GM18502 (cell line): ENCODE results near the gene PUM1.
"Not testable (repeated sequence)": the region's sequence is repeated elsewhere in the genome, so short reads cannot be mapped to it uniquely, and the experiment has no call there.

Source experiments
- ATAC-seq: cut with Tn5 transposase; IDR thresholded peaks from one replicate; pipeline ENCODE4 v1.9.1; 2021; ENCODE audit warnings: mild to moderate bottlenecking; ENCODE audit not compliant: unreplicated experiment, poor library complexity

PUM1 gene

DNA sequence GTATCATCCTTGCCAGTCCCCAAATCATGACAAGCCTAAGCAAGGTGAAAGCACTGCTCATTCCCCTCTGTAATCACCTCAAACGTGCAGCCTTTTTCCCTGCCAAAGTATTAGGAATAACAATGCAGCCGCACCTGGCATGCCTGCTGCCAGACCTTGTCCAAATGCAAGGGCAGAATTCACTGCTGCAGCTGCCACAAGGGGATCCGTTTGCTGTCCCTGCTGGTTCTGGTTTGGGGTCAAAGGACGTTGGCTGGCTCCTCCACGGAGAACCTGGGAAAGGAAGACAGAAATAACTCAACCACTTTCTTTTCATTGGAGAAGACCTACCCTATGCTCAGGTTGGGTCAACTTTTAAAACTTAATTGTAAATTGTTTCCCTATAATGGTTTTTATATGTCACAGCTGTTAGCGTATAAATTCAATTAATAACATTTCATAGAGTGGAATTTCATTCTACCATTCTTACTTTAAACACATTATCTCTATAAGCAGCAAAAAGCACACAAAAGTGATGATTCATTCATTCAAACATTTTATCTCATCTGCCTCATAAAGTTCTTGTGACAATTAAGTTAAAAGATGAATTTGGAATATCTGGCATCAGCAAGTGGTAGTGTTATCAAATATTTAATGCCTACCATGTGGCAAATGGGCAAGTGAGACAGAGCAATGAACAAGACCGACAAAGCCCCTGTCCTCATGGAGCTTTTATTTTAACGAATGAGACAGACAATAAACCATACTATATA, 97.1 kb downstream of the PUM1 start:
- ATAC-seq = no peak

DNA sequence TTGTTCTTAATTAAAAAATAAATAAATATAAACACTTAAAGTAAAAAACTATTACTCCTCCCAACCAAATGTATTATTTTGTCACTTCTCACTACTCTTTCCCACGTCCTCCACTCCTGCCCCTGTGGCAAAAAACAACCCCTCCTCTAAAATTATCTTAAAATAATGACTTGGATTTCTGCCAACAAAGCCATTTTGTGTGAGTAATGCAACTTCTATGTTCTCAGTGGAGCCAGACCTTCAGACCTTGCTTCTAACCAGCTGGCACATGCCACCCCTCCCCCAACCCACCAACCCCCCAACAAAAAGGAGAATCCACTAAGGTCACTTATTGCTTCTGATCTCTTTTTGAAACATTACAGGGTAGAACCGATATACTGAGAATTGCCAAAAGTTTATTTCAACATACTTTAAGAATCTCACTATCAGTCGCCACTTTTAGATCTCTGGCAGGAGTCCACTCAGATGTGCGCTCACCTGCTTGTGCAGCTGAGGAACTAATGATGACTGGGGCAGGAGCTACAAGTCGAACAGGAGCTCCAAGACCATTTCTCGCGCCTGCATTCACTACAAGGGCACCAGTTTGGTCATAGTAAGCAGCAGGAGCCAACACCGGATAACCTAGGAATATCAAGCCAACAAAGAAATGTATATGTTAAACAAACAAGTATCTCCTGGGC, 98.7 kb downstream of the PUM1 start:
- no peak for ATAC-seq

DNA sequence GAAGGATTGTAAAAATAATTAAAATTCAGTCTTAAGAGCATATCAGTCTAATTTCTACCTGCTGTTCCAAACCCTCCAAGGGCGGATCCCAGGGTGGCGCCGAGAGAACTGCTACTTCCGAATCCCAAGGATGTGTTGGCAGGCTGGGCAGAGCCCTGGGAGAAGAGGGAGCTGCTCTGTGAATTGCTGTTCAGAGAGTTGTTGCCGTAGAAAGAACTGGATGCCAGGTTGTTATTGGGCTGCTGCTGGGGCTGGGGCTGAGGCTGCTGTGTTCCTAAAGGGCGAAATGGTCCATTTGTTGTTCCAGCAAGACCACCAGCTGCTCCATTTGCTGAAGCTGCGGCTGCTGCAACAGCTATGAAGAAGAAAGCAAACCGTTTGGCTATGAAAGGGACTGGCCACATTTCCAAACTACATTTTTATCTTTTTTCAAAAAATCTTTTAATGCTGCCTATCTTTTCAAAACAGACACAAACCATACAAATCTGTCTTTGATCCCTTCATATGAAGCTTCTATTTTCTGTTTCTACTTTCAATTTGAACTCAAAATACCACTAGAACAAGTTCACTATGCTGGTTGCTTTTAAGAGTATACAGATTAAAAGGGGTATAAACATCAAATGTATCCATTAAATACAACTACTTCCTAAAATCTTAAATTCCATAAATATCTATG, 99.5 kb downstream of the PUM1 start:
- no peak for ATAC-seq

DNA sequence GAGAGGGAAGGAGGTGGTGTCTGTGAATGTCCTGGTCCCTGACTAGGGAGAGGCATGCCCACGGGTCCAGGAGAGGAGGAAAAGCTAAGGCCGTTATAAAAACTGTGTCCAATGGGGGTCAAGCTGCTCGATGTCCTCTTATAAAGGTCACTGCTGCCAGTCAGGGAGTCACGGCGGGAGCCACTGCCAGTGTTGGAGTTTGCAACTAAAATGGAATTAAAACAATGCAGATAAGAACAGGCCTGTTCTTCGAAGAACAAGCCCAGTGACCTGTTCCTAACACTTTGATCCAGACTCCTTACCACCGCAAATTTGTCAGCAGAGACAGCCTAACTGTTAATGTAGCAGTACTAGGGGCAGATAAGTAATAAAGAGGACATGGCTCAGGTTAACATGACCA, 100.8 kb downstream of the PUM1 start:
- no peak for ATAC-seq

DNA sequence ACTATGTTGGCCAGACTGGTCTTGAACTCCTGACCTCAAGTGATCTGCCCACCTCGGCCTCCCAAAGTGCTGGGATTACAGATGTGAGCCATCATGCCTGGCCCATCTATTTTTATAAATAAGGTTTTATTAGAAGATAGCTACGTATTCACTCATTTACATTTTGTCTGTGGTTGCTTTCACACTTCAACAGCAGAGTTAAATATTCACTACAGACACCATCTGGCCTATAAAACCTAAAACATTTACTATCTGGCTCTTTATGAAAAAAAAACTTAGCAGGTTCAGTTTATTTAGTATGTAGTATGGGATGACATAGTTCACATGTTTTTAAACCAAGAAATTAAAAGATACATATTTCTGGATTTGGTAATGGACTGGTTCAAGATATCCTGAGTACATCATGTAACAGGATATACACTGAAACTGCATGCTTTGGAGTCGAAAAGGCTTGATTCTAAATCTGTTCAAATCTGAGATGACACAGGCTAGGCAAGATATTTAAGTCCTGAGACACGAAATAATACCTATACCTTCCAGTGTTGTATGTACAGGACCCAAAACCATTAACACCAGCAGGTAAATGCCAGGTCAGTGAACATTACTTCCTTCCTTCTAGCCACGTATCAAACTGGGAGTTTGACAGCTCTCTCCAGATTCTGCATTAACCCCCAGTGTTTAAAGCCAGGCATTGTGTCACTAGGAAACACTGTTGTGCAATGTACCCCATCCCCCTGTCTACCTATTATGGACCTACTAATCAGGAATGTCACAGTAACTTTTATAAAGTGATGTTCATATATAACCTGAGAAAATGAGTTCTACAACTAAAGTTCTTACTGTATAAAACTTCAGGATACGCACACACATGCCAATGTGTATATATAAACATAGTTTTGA, 102.7 kb downstream of the PUM1 start:
- no peak for ATAC-seq

DNA sequence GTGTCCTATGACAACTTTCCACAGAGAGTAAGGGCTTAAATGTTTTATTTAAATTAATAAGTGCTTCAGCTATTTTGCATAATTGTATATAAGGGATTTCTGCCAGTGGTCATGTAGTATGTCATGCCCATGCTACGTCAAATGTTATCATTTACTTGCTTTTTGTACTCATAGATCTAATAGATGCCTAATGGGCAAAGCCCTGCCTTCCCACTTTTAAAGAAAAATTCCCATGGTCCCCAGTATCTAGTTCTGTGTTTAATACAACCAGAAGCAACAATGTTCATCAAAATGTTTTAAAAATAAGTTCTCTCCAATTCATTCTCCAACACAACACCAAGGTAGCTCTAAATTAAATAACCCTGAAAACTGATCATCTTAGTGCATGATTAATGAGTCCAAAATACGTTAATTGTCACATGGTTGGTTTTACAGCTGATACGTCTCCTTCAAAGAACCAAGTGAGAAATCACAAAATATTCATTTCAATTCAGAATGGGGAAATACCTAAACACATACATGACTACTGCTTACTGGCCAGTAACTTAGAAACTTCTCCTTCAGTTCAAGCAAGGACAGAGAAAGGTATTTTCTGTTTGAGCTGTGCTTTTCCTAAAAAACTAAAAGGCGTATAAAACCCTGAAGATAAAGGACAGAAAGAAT, 107.8 kb downstream of the PUM1 start:
- ATAC-seq = no peak

DNA sequence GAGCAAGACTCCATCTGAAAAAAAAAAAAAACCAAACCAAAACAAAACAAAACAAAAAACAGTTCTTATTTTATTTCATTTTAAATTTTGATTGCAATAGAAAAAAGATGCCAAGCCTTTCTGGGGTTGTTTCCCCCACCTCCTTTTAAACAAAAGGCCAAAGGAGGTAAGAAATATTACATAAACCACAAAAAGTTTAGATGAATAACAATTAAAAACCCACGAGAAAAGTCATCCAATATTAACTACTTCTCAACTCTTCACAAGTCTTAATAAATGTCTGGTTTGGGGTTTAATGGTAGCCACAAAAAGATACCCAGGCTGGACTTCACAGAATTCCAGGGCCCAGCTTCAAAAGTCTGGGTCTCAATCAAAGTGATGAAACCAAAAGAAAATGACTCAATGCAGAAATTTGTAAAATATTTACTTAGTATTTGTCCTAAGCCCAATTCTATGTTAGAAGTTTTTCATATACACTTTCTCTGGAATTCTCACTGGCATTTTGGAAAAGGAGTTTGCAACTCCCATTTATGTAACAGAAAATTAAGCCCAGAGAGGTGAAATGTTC, 110.0 kb downstream of the PUM1 start:
- no peak for ATAC-seq

DNA sequence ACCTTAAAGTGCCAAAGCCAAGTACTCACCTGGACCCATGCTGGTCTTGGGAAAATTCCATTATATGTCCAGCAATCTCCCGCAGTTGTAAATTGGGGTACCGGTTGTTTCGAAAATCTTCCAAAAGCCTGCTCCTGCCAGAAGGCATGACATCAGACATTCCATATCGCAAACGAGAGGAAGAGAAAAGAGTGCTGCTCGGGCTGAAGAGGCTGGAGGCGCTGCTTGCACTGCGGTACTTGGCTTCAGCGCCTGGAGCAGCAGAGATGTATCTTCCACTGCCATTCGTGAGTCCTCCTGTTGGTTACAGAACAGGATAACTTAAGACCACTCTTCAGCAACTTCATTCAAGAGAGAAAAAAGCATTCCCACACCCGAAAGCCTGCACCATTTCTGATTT, 111.8 kb downstream of the PUM1 start:
- ATAC-seq = no peak

DNA sequence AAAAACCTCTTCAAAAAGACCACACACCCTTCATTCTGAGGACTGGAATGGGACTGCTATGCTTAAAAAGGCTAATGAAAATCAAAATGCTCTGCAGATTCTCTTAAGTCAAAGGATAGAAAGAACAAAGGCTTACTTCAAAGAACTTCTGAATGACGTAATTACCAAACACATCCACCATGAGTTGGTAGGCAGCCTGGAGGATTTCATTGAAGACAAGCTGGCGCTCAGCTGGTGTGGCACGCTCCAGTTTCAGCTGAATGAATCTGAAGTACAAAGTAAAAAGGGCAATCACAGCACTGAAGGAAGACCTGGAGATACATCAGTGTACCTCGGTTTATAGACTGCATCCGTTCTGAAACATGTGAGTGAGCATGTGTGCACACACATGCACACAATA, 113.4 kb downstream of the PUM1 start:
- ATAC-seq = no peak

DNA sequence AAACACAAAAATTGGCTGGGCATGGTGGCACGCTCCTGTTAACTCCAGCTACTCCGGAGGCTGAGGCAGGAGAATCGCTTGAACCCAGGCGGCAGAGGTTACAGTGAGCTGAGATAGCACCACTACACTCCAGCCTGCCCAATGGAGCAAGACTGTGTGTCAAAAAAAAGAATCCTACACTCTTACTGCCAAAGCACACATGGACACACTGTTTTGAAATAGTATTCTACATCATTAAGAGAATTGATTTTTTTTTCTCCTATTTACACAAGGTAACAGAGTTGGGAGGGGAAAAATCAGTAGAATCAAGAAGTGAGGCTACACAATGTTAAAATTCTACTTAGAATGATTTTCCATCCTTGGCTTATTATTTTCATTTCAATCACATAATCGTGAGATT, 114.8 kb downstream of the PUM1 start:
- no peak for ATAC-seq

DNA sequence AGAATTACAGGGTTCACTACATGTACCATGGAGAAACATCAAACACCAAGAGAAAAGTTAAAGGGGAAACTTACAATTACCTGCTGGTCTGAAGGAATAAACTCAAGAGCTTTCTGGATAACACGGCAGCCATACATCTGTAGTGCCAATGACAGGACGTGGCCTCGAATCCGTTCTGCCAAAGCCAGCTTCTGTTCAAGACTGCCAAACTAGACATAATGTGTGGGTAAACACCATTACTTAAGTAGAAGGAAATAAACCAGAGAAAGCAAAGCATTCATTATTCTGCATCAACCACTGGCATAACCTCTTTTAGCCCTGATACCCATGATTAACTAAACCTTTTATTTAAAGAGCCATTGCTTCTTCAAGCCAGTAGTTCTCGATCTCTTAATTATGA, 115.5 kb downstream of the PUM1 start:
- ATAC-seq = no peak

DNA sequence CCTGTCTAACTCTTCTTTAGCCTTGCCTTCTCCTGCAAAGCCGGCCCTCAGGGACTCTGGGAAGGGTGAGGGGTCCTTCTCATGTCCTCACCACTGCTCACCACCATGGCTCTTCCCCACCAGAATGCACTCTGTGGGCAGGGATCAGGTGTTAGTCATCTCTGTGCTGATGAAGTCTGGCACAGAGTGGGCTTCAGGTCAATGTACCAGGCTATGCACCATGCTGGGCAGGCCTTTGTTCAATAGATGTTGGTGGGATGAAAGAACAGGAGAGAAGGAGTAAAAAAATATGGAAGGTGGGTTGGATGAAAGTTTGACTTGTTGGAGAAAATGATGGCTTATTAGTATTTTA, 116.1 kb downstream of the PUM1 start:
- not testable (repeated sequence) for ATAC-seq

DNA sequence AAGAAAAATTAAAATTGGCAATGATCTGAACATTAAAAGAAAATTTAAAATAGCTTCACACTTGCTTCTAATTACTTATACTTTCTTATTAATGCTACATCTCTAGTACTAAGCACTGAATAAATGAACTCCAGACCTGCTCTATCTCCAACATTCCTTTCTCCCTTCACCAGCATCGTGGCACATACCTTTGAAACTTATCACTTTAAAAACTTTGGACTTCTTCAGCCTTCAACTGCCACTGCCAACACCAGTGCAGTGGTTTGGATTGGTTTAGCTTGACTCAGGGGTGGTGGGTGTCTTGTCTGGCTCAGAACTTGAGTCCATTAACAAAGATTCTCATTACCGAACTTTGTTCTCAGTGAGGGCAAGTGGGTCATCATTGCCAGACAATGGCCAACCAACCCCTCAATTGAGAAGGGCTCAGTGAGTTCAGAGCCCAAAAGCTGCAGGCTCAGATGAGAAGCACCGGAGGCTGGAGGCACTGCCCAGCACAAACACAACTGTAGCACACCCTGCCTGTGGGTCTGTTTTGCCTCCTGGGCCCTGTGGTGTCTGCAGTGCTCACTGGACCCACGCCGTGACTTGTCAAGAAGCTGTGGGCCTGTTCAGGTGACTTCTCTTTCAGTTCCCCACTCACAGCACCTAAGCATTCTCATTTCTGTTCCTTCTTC, 116.6 kb downstream of the PUM1 start:
- not testable (repeated sequence) for ATAC-seq

DNA sequence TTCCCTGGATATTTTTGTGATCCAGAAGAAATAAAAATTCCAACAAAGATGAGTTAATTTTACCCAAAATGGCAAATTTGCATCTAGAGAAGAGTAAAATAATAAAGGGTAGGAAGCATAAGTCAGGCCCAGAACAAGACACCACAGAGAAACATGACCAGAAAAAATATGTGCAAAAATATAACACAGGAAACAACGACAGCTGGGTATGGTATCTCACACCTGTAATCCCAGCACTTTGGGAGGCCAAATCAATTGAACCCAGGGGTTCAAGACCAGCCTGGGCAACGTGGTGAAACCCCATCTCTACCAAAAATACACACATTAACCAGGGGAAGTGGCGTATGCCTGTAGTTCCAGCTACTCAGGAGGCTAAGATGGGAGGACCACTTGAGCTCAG, 117.2 kb downstream of the PUM1 start:
- ATAC-seq = no peak

DNA sequence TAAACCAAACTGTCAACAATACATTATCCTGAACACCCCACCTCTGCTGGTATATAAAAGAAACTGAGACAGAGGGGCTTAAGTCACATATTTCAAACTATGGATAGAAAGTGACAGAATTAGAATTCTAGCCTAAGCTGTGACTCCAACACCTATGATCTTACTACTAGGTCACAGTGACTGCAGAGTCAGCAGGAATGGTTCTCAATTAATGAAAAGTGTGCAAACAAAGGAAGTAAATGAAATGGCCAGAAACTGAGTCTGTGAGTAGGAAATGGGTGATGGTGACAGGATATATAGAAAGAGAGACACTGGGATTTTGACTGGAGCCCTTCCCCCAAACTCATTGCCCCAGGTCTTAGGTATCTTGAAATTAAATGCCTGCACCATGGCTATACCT, 118.3 kb downstream of the PUM1 start:
- ATAC-seq = no peak

DNA sequence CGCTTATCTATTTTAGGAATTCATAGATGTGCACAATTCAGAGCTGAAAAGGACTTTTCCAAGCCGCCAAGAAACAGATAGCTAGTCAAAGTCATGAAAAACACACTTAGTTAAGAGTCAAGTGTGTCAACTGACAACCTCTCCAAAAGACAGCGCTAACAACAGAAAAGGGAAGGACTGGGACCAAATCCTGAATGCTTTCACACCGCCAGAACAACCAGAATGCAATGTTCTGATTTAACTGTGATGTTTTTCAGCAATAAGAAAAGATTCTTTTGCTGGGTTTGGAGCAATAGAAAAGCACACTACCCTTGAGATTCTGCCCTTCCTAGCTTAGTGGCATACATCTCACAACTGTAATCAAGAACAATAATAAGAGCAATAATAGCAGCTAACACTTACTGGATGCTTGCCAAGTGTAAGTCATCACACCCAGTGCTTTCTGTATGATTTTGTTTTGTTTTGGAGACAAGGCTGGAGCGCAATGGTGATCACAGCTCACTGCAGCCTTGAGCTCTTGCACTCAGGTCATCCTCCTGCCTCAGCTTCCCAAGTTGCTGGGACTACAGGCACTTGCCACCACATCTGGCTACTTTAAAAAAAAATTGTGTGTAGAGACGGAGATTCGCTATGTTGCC, 123.1 kb downstream of the PUM1 start:
- no peak for ATAC-seq

DNA sequence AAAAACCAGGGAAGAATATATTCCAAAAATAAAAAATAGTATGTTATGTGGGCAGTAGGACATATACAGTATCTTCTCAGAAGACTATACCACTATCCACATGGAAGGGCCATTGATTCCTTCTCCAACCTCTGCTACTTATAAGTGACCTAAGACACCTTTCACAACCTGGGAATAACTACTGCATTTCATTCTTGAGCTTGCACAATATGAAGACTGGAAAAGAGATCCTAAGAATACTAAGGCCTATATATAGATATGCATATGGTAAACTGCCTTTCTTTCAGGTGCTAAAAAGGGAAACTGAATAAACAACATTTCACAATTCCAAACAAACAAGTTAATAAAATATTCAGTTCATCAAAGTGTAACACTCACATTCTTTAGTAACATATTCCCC, 125.0 kb downstream of the PUM1 start:
- ATAC-seq = no peak

DNA sequence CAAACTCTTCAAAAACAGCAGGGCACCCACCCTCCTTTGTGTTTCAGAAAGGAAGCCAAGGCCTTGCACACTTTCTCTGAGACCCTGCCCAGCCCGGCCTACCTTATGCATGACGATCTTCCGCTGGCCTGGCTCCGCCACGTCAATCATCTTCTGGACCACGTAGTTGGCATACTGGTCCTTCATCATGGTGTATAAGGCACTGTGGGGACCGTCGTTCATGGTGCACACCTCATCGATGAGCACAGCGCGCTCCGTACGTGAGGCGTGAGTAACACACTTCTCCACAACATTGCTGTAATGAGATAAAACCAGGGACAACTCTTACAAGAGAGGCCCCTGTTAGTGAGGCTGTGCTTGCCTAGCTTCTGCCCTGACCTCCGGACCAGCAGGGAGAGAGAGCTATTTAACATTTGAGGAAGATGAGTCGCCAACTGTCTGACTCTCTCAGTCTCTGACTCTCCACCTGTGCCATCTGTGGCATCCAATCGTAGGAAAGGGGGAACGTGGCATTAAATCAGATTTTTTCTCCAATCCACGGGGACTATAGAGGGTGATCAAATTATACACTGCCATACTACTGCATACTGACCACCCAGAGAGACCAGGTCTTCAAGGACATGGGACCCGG, 128.9 kb downstream of the PUM1 start:
- ATAC-seq = no peak
